DOHH2 (cell line): ENCODE results near the gene RNF6.

Experiments used
- H3F3A ChIP-seq: fragments of 200-600 bp; sonication (generic), shearing (Covaris generic); 2 replicates; pipeline ENCODE4 v1.6.0; 2016; ENCODE audit warnings: antibody characterized with exemption, mild to moderate bottlenecking; ENCODE audit not compliant: control insufficient read depth, insufficient read depth
- H3K27ac ChIP-seq: fragments of 200-600 bp; sonication (generic); 2 replicates; pipeline ENCODE4 v1.5.1; 2014; ENCODE audit warnings: low read depth, mild to moderate bottlenecking, low read length, moderate library complexity
- H3K27me3 ChIP-seq: fragments of 200-600 bp; sonication (generic); 2 replicates; pipeline ENCODE4 v1.6.1; 2014; ENCODE audit warnings: mild to moderate bottlenecking, low read length, mixed read lengths; ENCODE audit not compliant: control insufficient read depth
- H3K36me3 ChIP-seq: fragments of 200-600 bp; sonication (generic); 2 replicates; pipeline ENCODE4 v1.6.1; 2014; ENCODE audit warnings: mild to moderate bottlenecking, low read length, moderate library complexity, mixed read lengths; ENCODE audit not compliant: control insufficient read depth
- H3K4me1 ChIP-seq: fragments of 200-600 bp; sonication (generic); 2 replicates; pipeline ENCODE4 v1.6.1; 2014; ENCODE audit warnings: mild to moderate bottlenecking, low read length, mixed read lengths; ENCODE audit not compliant: control insufficient read depth
- H3K4me2 ChIP-seq: fragments of 200-600 bp; sonication (generic); 2 replicates; pipeline ENCODE4 v1.6.0; 2014; ENCODE audit warnings: mild to moderate bottlenecking, low read length, moderate library complexity
- H3K4me3 ChIP-seq: fragments of 200-600 bp; sonication (generic); 2 replicates; pipeline ENCODE4 v1.5.1; 2014; ENCODE audit warnings: mild to moderate bottlenecking, low read length, mixed read lengths
- H3K79me2 ChIP-seq: fragments of 200-600 bp; sonication (generic); 2 replicates; pipeline ENCODE4 v1.6.1; 2014; ENCODE audit warnings: mild to moderate bottlenecking, low read length, mixed read lengths; ENCODE audit not compliant: control insufficient read depth
- H3K9me2 ChIP-seq: fragments of 200-600 bp; sonication (generic); replicated peaks from 2 replicates; pipeline ENCODE4 v1.6.1; 2014; ENCODE audit warnings: mild to moderate bottlenecking, low read length, mixed read lengths; ENCODE audit not compliant: control insufficient read depth
- H3K9me3 ChIP-seq: fragments of 200-600 bp; sonication (generic); 2 replicates; pipeline ENCODE4 v1.6.1; 2014; ENCODE audit warnings: antibody characterized with exemption, low read length, mixed read lengths; ENCODE audit not compliant: control insufficient read depth, insufficient read depth
- H4K20me1 ChIP-seq: fragments of 200-600 bp; sonication (generic); 2 replicates; pipeline ENCODE4 v1.6.0; 2014; ENCODE audit warnings: low read depth, mild to moderate bottlenecking, antibody characterized with exemption, low read length, moderate library complexity; ENCODE audit not compliant: control insufficient read depth, insufficient read depth
- EZH2phosphoT487 ChIP-seq: fragments of 200-600 bp; sonication (generic); IDR thresholded peaks from 2 replicates; pipeline ENCODE4 v1.6.1; 2017; ENCODE audit warnings: borderline replicate concordance, mild to moderate bottlenecking, antibody characterized with exemption, low read length, moderate library complexity, mixed read lengths
- TF ChIP-seq, protein P1 (sequence below): fragments of 200-600 bp; sonication (generic); IDR thresholded peaks from one replicate; pipeline ENCODE4 v1.5.1; 2014; ENCODE audit warnings: antibody characterized with exemption, mild to moderate bottlenecking, low read depth, low read length; ENCODE audit not compliant: poor library complexity, severe bottlenecking

Gene RNF6

DNA sequence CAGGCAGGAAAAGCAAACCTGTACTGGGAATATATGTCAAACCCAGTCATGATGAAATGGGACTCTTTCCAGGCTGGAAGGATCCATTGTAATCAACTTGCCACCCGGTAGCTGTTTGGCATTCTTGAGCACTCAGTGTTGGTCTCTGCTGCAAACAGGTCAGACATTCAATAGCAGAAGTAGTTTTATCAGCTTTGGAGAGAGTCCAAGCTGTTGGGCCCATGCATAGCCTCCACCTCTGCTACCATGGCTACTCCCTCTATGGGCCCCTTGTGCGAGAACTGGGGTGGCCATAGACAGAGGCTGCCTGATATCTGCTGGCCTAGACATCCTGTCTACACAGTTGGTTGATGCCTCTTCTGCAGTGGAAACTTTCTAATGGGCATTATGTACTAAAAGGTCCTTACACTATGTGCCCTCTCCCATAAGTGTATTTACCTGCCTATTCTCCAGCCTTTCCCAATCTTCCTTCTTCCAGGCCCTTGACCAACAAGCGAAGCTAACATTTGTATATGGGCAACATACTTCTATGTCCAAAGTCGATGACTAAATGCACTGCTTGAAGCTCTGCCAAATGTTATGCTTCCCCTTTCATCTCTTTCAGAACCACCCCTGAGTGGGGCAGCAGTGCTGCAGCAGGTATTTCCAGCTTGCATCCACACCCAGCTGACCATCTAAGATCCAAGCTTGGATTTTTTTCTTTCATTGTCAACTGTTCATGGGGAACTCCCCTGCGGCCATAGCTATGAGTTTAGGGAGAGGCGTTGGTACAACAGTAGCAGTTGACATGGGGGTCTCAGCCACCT, 5.3 kb upstream of the RNF6 start:
- Histone ChIP-seq H3K9me3 (no peaks in the 10 kb centered on the region), H3K4me1 (peaks cover 9% of the 10 kb centered on the region), H3K36me3 (no peaks in the 10 kb centered on the region), H3K27ac (no peak overlapping the region), H4K20me1 (no peaks in the 10 kb centered on the region), H3K9me2 (no peaks in the 10 kb centered on the region), H3F3A (no peaks in the 10 kb centered on the region), H3K4me3 (no peak overlapping the region), H3K27me3 (no peaks in the 10 kb centered on the region), H3K4me2 (no peak overlapping the region), H3K79me2 (no peaks in the 10 kb centered on the region)
- TF ChIP-seq, protein P1, sequence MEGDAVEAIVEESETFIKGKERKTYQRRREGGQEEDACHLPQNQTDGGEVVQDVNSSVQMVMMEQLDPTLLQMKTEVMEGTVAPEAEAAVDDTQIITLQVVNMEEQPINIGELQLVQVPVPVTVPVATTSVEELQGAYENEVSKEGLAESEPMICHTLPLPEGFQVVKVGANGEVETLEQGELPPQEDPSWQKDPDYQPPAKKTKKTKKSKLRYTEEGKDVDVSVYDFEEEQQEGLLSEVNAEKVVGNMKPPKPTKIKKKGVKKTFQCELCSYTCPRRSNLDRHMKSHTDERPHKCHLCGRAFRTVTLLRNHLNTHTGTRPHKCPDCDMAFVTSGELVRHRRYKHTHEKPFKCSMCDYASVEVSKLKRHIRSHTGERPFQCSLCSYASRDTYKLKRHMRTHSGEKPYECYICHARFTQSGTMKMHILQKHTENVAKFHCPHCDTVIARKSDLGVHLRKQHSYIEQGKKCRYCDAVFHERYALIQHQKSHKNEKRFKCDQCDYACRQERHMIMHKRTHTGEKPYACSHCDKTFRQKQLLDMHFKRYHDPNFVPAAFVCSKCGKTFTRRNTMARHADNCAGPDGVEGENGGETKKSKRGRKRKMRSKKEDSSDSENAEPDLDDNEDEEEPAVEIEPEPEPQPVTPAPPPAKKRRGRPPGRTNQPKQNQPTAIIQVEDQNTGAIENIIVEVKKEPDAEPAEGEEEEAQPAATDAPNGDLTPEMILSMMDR, result no peak
- no peak for TF ChIP-seq EZH2phosphoT487

DNA sequence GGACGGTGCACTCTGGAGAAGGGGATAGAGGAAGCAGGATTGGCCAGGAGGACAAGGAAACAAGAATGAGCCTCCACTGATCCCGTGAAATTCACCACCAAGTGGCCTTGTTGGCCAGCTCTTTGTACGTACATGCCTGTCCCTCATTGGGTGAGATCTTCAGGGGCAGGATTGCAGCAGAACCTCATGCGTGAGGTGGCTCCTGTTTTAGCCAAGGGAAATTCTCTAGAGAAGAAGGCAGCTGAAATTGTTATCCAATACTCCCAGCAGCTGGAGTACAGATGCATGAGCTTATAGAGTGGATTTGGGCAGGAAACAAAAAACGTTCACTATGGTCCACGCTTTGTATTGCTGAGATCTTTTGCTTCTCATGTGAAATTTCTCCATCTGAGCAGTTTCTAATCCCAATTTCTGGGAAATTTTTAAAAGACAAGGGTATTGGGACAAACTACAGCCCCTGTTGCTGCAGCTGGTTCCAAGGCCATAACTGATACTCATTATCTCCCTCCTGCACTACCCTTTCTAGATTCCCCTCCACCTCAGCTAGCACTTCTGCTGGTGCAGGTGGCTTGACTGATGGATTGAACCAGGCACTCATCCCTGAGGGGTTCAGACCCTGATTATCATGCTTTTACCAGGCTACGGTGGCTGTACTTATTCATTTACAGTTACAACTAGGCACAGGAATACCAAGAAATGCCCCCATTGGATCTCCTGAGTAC, 3.9 kb upstream of the RNF6 start:
- Histone ChIP-seq H3K9me2 (no peaks in the 10 kb centered on the region), H3K9me3 (no peaks in the 10 kb centered on the region), H3K36me3 (peaks cover 5% of the 10 kb centered on the region), H3K4me2 (no peak overlapping the region), H3K79me2 (peaks cover 6% of the 10 kb centered on the region), H3K27ac (no peak overlapping the region), H3K4me3 (no peak overlapping the region), H3K4me1 (peaks cover 9% of the 10 kb centered on the region), H4K20me1 (no peaks in the 10 kb centered on the region), H3F3A (no peaks in the 10 kb centered on the region), H3K27me3 (no peaks in the 10 kb centered on the region)
- TF ChIP-seq, protein P1, result no peak
- TF ChIP-seq EZH2phosphoT487, result no peak

DNA sequence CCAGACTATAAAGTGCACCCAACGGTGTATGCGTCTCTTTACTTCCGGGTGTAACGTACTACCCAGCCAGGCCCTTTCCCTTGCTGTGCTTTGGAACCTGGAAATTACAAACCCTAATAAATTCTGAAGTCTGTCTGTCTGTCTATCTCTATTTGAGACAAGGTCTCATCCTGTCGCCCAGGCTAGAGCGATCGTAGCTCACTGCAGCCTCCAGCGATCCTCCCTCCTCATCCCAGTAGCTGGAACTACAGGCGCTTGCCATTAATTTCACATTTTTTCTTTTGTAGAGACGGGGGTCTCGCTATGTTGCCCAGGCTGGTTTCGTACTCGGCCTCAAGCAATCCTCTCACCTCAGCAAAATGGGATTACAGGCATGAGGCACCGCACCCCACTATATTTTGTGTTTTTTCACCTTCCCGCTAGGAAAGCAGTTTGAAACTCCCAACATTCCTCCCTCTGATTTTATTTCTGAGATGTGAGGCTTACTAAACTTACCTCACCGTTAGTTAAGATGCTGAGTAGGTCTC, 469 bp upstream of the RNF6 start:
- Histone ChIP-seq H3K4me2 (peak overlapping the region; percentile 87), H3K9me2 (no peaks in the 10 kb centered on the region), H3K79me2 (peaks cover 25% of the 10 kb centered on the region), H3K27ac (peak overlapping the region; percentile 83), H4K20me1 (no peaks in the 10 kb centered on the region), H3K9me3 (no peaks in the 10 kb centered on the region), H3K36me3 (peaks cover 40% of the 10 kb centered on the region), H3K4me1 (peaks cover 27% of the 10 kb centered on the region), H3K4me3 (peak overlapping the region; percentile 90), H3K27me3 (no peaks in the 10 kb centered on the region), H3F3A (no peaks in the 10 kb centered on the region)
- TF ChIP-seq EZH2phosphoT487, result no peak
- TF ChIP-seq, protein P1, result no peak
